ENCODE data around the gene PGAP2. TPM values are rescaled to one million over a fixed set of nuclear protein-coding genes. Genes with fewer than 3 reads are reported as not detected.

Gene PGAP2
- polyA plus RNA-seq, 1 donor (not counting 4 experiments of a cell fraction or from before 2014, with no cell fraction given) = 37.3 TPM

GRCh38 chr11:3816673-3817072 lies 8.3 kb downstream of the PGAP2 start:
- Histone ChIP-seq H2AFZ (ENCODE audit: control insufficient read depth, low read length) (no peak overlapping the region), H4K20me1 (ENCODE audit: control insufficient read depth, extremely low read depth, insufficient read depth, low read length) (no peaks in the 10 kb centered on the region), H3K36me3 (ENCODE audit: control insufficient read depth in 2 of 2, extremely low read depth in 1 of 2, insufficient read depth in 2 of 2, low read length in 2 of 2) (peaks cover 1 to 9% of the 10 kb centered on the region in 2 experiments), H3K9me1 (ENCODE audit: control insufficient read depth, extremely low read depth, insufficient read depth, low read length) (no peaks in the 10 kb centered on the region), H3K4me3 (ENCODE audit: control insufficient read depth in 2 of 3, extremely low read depth in 1 of 3, insufficient read depth in 2 of 3, low read depth in 1 of 3, low read length in 3 of 3) (no peak overlapping the region), H3K9me3 (ENCODE audit: control insufficient read depth, low read depth, low read length) (no peaks in the 10 kb centered on the region), H3K4me2 (ENCODE audit: control insufficient read depth, extremely low read depth, insufficient read depth, low read depth, low read length) (no peak overlapping the region), H3K27me3 (ENCODE audit: control insufficient read depth, extremely low read depth, insufficient read depth, low read length) (no peaks in the 10 kb centered on the region), H3K9ac (ENCODE audit: control insufficient read depth, extremely low read depth, insufficient read depth, low read length) (no peak overlapping the region), H3K4me1 (ENCODE audit: control insufficient read depth, extremely low read depth, insufficient read depth, low read length) (peaks cover 6% of the 10 kb centered on the region), H3K27ac (ENCODE audit: control insufficient read depth, insufficient read depth, low read length) (no peak overlapping the region), H3K79me2 (ENCODE audit: control insufficient read depth, insufficient read depth, low read length) (no peaks in the 10 kb centered on the region)
- dilution Hi-C loops (cut with MboI; ENCODE audit: extremely low pct_ligation_motif_present, low sequenced_read_pairs) = no loop called here
- no peak for FAIRE-seq
- TF ChIP-seq CTCF (optimal IDR thresholded peaks at IDR 0.05 in 1 of 3, IDR thresholded peaks at IDR 0.05 in 1 of 3, conservative IDR thresholded peaks at IDR 0.05 in 1 of 3; ENCODE audit: extremely low read depth in 1 of 3, insufficient read depth in 2 of 3, low read length in 3 of 3) (no peak), EZH2 (IDR thresholded peaks at IDR 0.05; ENCODE audit: low read length) (no peak)
- DNase-seq (ENCODE audit: low read depth, low spot score) = no peak

GRCh38 chr11:3817181-3817800 lies 8.9 kb downstream of the PGAP2 start:
- Histone ChIP-seq H3K9me3 (ENCODE audit: control insufficient read depth, low read depth, low read length) (no peaks in the 10 kb centered on the region), H3K4me2 (ENCODE audit: control insufficient read depth, extremely low read depth, insufficient read depth, low read depth, low read length) (no peak overlapping the region), H3K27ac (ENCODE audit: control insufficient read depth, insufficient read depth, low read length) (no peak overlapping the region), H3K79me2 (ENCODE audit: control insufficient read depth, insufficient read depth, low read length) (no peaks in the 10 kb centered on the region), H3K27me3 (ENCODE audit: control insufficient read depth, extremely low read depth, insufficient read depth, low read length) (no peaks in the 10 kb centered on the region), H3K36me3 (ENCODE audit: control insufficient read depth in 2 of 2, extremely low read depth in 1 of 2, insufficient read depth in 2 of 2, low read length in 2 of 2) (peaks cover 1 to 9% of the 10 kb centered on the region in 2 experiments), H3K9me1 (ENCODE audit: control insufficient read depth, extremely low read depth, insufficient read depth, low read length) (no peaks in the 10 kb centered on the region), H3K9ac (ENCODE audit: control insufficient read depth, extremely low read depth, insufficient read depth, low read length) (no peak overlapping the region), H2AFZ (ENCODE audit: control insufficient read depth, low read length) (no peak overlapping the region), H3K4me3 (ENCODE audit: control insufficient read depth in 2 of 3, extremely low read depth in 1 of 3, insufficient read depth in 2 of 3, low read depth in 1 of 3, low read length in 3 of 3) (no peak overlapping the region), H4K20me1 (ENCODE audit: control insufficient read depth, extremely low read depth, insufficient read depth, low read length) (no peaks in the 10 kb centered on the region), H3K4me1 (ENCODE audit: control insufficient read depth, extremely low read depth, insufficient read depth, low read length) (peaks cover 6% of the 10 kb centered on the region)
- DNase-seq (ENCODE audit: low read depth, low spot score) = no peak
- TF ChIP-seq EZH2 (IDR thresholded peaks at IDR 0.05; ENCODE audit: low read length) = no peak
- no peak for TF ChIP-seq CTCF (optimal IDR thresholded peaks at IDR 0.05 in 1 of 3, IDR thresholded peaks at IDR 0.05 in 1 of 3, conservative IDR thresholded peaks at IDR 0.05 in 1 of 3; ENCODE audit: extremely low read depth in 1 of 3, insufficient read depth in 2 of 3, low read length in 3 of 3)
- dilution Hi-C loops (cut with MboI; ENCODE audit: extremely low pct_ligation_motif_present, low sequenced_read_pairs) = no loop called here
- FAIRE-seq = no peak
